NCI-H69 (cell line): ENCODE data around the gene KCTD16.

Experiments
- DNase-seq: peaks from one replicate; lab custom pipeline; 2025; lab: John Stamatoyannopoulos, UW

KCTD16 gene

DNA sequence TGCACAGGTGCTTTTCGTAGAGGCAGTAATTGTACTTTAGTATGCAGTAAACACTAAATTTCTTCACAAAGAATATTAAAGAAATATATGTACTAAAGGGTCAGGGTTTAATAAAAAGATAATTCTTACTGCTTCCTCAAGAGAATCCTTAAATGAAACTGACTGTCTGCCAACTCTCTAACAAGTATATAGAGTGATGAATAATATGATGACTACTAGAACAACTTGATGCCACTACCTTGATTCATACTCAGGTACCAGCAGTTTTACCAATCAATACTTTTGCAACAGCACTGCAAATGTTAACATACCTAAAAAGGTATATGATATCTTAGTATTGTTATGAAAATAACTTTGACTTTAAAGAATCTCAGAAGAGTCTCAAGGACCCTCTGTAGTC, 4.0 kb upstream of the KCTD16 start:
- no peak for DNase-seq

DNA sequence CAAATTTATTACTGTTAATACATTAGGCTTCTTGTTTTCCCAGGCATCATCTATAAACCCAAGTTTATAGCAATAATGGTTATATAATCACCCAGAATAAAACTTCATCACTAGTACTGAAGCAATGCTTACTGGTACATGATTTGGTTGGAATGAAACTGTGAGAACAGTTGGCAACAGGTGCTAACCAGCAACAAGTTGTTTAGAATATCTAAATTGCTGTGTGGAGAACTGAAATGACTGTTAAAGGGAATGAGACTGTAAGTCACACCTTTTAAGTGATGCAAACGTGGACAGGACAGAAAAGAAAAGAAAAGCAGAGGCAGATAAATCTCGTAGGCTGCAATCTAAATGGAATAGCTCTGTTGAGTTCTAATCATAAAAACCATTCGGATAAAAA, 2.7 kb upstream of the KCTD16 start:
- DNase-seq: no peak

DNA sequence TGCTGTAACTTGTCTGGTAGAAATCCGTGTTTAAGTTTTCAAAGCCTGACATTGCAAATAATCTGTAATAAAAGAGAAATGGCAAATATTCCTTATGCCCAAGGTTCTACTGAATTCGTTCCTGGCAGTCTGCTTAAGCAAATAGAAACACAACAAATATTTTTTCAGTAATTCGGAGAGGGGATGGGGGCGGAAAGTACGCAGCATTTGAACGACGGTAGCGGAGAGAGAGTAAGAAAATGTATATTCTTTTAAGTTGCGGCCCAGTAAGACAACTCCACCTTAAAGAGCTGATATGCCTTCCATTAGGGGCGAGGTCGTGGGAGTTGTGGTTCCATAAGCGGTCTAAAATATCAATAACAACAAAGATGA, 783 bp upstream of the KCTD16 start:
- no peak for DNase-seq

DNA sequence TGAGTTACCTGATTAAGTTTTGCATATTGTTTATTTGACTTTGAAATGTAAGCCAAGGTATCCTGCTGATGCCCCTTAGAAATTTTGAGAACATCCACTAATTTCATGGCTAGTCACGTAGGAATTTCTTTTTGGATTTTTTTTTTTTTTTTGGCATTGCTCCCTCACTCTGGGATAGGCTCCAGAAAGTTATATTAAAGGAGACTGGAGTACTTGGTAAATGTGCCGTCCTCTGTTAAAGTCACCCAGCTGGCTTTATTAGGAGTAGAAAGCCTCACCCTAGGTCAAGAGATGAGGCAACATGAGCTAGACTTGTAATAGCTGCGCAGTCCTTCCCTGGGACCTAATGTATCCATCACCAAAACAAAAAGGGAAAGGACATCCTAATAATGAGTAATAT, 3.1 kb downstream of the KCTD16 start:
- DNase-seq: no peak

DNA sequence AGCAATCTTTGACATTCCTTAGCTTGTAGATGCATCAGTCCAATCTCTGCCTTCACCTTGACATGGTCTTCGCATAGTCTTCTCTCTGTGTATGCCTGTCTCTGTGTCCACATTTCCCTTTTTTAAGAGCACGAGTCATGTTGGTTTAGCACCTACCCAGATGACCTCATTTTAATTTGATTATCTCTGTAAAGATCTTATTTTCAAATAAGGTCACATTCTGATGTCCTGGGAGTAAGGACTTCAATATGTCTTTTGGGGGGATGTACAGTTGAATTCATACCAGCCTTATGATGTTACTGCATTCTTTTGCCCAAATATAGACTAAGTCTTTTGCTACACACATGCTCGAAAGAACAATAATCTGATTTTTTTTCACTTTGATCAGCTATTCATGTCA, 6.9 kb downstream of the KCTD16 start:
- no peak for DNase-seq

DNA sequence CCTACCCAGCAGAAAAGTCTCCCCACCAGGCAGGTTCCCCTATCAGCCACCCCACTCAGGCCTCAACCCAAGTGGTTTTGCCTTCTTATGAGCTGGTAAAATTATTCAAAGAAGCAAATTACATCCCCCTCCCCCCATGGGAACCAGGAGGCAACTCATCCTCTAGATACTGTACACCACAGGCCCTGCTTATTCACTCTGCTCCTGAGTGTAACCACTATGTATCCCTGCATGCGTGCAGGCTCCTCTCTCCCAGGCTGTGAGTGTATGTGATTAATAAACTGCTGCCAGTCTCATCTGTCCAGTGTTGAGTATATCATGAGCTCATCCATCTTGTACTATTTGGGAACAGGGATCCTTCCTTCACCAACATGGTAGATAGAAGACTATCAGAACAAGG, 8.6 kb downstream of the KCTD16 start:
- no peak for DNase-seq

DNA sequence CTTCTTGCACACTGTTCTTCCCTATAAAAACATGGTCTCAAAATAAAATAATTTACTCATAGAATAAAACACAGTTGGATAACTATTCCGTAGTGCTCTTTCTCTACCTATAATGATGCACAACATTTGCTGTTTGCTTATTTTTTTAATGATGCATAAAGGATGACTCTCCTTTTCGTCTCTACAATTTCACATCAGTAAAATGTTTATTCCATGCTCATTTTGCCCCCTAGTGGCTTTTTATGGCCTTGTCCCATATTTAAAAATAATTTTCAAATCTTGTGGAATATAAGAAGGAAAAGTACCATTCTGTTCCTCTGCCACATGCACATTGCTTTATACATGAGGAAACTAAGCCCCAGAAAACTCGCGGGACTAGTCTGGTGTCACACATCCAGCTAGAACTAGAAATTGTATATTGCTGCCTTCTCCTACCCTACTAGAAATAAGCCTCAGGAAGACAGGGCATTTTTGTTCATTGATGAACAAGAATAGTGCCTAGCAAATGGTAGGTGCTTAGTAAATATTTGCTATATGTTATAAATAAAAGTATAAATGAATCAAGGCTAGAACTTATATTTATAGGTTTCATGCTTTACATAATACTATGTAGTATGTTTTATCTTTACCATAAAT, 12.7 kb downstream of the KCTD16 start:
- peak; percentile 65 for DNase-seq

DNA sequence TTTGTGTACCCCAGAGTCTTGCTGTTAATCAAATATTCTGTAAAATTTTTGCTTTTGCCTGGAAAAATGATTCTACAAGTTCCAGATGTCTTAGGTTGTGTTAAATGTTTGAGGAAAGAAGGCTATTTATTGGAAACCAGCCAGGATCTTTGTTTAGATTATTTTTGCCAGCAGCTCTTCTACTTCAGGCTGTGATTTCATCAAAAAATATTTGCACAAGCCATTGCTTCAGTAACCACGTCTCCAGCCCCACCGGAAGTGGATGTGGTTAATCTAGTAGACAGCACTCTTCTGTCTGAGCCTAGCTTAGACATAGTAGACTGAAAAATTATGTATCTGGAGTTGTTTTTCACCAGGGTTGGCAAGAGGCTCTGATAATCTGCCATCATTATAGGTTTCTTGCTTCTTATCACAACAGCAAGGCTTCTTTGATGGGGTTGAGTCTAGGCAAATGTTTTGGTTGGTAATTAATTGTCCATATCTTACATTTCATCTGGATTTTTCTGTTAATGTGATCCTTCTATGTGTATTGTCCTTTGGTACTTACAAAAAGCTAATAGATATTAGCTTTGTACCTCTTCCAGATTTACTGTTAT, 17.1 kb downstream of the KCTD16 start:
- peak; percentile 83 for DNase-seq

DNA sequence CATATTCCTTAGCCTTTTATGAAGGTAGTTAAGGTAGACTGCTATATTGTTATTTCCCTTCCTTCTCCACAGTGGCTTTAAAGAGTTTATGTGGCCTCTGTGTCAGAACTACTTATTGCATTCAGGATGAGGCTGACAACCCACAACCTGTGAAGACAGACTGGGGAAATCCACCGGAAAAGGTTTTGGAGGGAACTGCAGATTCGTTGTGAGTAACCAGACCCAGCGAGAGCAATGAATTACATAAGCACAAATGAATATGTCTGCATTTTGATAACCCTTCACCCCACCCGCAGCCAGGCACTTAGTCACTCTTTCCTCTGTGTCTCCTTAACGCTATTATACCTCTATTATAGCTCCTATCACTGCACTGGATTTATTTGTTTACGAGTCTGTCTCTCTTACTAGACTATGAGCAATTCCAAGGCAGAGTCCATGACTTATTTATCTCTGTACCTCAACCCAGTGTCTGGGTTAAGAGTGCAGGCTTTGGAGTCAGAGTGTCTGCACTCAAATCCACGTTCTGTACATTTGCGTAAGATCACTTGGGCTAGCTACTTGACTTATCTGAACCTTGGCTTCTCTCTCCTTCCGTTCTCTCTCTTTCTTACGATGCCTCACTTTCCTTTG, 19.2 kb downstream of the KCTD16 start:
- no peak for DNase-seq

DNA sequence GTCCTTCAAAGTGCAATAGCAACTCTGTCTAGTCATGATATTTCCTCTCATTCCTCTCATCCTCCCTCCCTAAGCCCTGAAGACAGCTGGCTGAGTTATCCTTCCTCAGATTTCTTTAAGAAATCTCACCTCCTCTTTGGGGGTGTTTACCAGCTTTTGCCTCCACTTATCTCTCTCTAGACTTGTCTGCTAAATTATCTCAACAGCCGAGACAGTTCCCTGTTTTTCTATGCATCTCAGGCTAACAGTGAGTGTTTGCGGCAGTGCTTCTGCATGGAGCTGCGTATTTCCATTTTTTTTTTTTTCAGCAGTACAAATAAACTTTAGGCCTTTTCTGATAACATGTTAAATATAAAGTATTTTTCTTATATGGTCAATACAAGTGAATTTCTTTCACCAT, 20.9 kb downstream of the KCTD16 start:
- no peak for DNase-seq

DNA sequence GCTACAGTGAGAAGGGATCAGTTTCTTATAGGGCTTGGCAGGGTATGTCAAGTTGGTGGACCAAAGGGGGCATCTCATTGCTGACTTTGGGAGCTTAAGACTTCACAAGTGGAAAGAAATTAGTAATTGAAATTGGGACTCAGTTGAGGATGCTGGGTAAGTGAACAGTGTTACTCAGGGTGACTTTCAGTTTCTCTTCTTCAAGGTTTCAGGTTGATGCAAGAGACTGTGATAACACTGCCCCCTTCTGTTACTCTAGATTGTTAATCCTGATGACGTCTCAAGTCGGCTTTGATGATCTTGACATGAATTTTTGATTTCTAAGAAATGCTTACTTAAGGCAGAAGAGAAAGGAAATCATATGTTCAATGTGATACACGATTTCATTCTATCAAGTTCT, 21.3 kb downstream of the KCTD16 start:
- peak; percentile 73 for DNase-seq

DNA sequence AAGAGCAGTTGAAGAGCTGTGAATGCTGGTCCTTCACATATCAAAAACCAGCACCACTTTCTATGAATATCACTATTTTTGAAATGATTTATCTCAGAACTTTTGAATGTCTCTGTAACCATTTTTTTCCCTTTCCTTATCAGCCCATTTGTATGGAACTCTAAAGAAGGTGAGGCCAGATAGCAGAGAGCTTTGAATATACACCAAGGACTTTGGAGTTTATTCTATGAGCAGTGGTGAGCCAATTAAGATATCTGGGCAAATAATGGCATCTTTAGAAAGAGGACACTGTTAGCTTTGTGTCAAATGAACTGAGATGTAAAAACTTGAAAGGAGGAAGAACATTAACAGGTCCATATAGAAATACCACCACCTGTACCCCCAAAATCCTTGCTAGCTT, 22.0 kb downstream of the KCTD16 start:
- DNase-seq: no peak

DNA sequence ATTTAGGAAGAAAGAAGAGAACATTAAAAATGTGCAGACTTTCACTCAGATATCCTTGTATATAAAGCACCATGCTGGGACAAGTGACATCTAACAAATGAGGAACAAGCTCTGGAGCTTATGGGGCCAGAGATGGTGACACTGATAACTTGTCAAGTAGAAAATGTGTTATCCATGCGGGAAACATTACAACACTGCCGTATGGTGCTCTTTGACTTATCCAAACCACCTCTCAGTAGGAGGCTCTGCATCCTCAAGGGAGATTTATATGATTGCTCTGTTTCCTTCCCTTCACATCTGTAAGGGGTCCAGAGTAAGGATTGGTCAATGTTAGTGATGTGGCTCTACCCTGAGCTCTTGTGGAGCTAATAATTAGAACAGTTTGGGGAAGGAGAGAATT, 23.5 kb downstream of the KCTD16 start:
- DNase-seq: no peak

DNA sequence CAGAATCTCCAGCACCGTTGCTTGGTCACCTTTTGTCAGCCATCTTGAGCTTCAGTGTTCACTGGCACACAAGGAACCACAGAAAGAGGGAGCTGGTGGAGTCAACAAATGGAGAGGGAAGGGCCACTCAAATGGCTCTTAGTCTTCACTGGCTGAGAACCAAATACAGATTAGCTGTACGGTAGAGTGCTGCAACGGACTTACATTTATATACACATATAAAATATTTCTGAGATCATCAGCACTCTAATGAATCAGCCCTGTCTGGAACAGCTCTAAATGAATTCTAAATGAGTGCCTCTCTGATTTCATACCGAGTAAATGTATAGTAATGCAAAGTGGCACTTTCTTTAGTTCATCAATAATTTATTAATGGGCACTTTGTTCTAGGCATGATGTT, 24.8 kb downstream of the KCTD16 start:
- no peak for DNase-seq

DNA sequence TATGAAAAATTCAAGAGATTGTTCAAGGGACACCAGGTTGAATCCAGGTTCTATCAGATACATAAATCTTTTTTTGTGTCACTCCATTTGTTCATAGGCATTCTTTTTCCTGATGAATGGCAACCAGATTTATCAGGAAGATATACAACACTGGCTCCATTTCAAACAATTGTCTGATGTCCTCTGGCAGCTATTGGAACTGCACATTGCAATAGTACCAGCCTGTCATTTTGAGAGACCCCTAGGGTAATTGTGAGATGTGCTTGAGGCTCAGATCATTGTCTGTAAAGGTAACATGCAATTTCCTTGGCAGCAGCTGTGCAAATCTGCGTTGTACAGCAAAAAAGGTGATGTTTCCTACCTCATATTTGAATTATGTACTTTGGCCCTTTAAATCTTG, 25.9 kb downstream of the KCTD16 start:
- peak; percentile 92 for DNase-seq

DNA sequence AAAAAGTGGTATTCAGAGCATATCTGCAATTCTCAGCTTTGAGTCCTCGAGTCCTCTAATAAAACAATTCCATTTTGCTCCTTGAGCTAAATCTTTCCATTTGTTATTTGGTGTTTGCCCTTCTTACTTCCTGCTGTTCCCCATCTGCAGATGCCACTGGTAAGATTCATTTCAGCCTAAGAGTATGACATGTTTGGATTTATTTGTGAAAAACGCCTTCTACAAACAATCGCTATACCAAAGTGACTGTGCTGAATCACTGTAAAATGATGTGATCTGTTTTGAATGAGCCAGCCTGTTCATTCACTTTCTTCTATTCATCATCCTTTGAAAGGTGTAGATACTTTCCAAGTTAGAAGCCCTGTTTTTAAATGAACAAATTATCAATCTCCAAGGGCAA, 27.7 kb downstream of the KCTD16 start:
- peak; percentile 95 for DNase-seq

DNA sequence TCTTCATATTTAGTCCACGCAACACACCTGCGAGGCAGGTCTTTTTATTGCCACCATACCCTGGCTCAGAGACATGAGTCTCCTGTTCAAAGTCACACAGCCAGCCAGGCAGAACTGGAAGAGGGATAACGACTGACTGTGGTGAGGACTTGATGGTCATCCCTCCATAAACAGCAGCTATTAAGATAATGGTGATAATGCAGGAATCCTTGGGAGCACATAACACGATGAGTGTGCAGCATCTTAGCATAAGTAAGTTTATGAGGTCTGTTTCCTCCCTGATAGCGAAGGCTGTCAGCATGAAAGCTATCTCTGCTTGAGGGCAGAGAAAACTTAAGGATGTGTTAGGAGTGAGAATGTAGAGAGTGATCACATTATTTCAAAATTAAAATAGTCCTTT, 30.9 kb downstream of the KCTD16 start:
- DNase-seq: no peak

DNA sequence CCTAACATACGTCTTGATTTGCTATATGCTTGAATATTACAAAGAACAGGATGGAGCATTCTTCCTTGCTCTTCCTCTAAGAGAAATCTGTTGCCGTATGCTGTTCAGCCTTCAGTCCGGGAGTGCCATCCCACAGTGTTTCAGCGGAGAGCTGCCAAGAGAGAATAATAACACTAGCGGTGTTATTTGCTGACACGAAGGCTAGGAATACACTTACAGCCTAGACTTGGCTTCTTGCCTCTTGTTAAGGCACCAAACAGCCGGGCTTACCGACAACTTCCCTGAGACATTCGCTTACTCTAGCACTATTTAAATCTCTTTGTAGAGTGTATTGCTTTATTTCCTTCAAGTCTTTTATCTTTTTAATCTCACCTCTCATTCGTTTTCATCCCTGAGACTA, 31.4 kb downstream of the KCTD16 start:
- DNase-seq: peak; percentile 87

DNA sequence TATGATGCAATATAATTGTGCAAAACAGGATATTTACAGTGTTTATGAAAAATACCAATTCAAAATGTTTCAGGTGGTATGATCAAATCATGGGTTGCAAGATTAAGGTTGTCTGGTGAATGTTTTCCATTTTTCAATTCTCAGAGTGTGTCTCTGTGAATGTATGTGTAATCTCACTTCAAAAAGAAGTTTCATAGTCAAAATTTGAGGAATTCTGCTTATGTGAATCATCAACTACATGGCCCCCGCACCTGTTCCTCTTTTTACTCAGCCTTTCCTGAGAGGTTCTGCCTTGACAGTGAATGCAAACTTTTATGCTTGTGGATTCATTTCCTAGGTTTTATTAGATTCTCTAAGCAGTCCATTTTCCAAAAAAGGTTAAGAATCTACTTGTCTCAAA, 32.1 kb downstream of the KCTD16 start:
- no peak for DNase-seq

DNA sequence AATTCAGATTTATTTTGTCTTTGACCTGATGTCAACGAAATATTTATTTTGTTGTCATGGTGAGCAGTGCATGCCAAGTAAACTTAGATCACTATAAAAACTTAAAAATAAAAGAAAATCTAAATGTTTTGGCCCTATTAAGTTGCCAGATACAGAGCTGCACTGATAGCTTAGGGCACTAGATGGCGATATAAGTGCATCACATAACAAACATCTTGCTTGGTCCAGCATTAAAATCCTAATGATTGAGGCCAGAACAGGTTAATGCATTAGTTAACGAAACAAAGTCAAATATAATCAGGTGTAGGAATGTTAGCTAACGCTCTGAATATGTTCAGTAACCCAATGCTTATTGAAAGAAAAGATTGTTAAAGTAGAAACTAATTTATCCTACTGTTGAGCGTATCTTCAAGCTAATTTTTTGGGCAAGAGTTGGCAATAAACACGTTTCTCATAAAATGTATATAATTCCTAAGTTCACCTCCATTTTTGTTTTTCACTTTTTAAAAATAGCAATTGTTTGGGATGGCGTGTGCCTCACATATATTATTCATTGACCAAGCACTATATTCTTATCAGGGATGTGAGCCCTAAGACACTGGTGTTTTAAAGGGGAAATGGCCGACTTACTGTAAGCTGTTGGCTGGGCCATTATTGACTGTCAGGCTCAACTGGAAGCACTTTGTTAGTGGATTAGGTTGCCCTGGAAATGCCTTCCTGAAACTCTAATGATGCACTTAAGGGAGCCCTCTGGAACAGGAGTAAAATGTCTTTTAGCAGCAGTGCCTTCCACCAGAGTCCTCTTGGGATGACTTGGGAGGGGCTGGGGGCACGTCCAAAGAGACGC, 33.3 kb downstream of the KCTD16 start:
- DNase-seq: peak; percentile 95

DNA sequence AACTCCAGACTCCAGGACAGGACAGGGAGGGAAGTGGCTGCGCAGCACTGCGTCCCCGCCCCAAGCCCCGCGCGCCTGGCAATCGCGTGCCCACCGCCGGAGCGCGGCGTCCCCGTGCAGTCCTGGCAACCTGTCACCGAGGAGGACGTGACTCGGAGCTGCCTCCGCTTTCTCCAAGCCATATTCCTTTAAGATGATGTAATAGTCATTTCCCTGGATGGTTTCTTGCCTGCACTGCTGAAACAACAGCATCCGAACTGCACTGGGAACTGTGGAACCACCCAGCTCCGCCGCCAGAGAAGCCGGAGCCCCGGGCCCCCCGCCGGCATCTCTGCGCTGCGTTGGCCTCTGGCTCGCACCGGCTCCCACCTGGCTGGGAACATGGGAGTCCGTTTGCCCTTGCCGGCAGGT, 34.5 kb downstream of the KCTD16 start:
- DNase-seq: peak; percentile 94

DNA sequence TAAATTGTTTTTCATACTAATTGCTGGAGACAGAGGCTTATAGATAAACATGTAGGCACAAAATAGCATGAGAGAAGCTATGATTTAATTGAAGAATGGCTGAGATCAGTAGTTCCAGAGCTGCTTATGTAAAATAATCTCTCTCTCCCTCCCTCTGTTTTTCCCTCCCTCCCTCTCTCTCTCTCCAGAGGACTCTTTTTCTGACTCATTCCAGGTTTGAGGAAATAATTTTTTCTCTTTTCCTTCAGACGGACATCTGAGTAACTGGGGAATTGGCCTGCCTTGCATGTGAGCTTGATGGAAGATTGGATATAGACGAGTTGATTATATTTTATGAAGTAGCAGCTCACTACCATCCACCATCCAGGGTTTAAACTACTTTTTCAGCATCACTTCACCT, 35.5 kb downstream of the KCTD16 start:
- peak; percentile 64 for DNase-seq

DNA sequence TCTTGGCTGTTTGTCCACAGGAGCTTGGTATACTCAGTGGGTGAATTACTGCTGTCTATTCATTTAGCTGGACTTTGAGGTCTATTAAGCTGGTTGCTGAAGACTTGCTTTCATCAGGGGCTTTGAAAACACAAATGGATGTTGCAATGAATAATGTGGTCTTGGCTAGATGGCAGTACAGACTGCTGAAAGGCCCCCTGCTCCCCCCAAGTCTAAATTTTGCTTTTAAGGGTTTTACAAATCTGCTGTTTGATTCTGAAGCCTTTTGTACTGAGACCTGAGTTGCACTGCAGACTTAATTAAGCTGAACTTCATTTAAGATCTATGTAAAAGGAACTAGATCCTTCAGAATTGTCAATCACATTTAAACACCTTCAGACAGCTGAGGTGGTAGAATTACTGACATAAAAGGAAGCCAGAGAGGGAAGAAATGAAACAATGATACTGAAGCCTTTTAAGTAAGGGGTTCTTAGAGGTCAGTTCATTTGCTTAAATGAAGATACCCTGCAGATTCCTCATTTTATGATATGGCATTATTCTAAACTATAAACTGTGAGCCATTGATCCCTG, 37.3 kb downstream of the KCTD16 start:
- peak; percentile 88 for DNase-seq
